Ovary (tissue), 3 donors: ENCODE measurements around the gene VPS8.

Experiments used
- CTCF ChIP-seq, 3 donors: fragments of 450-650 bp in 2 of 3; fragments of 200-600 bp in 1 of 3; IDR thresholded peaks; one replicate each; pipeline versions ENCODE4 v1.5.1 to v1.8.0; 2016 to 2022; ENCODE audit warnings: antibody characterized with exemption in 3 of 3, mild to moderate bottlenecking in 1 of 3
- EP300 ChIP-seq: sonication (generic); formaldehyde crosslinking; IDR thresholded peaks from one replicate; pipeline ENCODE4 v1.6.1; 2017; ENCODE audit warnings: antibody characterized with exemption
- POLR2A ChIP-seq: fragments of 450-650 bp; IDR thresholded peaks from one replicate; pipeline ENCODE4 v1.6.1; 2017; ENCODE audit warnings: antibody characterized with exemption, mild to moderate bottlenecking, moderate library complexity
- donor health status: DM: no; HTN: no; CAD: no.

DNA sequence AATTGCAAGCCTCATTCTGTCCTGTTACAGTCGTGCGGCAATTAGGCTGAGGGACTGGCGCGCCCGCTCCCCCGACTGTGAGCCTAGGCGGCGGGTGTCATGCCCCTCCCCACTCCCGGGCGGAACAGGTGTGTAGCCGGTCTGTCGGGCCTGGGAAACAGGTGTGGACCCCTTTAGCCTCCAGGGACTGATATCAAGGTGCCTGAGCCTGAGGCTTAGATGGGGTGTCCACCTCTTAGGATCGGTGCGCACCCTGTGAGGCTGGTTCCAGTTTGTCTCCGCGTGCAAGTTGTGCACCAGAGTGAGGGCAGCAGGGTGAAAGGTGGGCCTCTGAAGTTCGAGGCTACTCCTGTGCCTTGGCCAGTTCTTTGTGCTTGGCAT lies 686 bp downstream of the VPS8 start:
- TF ChIP-seq POLR2A (no peak), CTCF (IDR thresholded peaks at IDR 0.05) (no peak), EP300 (no peak)
